ENCODE results near the gene NOP56. TPM values are rescaled to one million over a fixed set of nuclear protein-coding genes. Genes with fewer than 3 reads are reported as not detected.

Gene NOP56
- total and polyA plus RNA-seq, 2 of the 8 experiments (the other 6 are each of a cell fraction or from before 2014, with no cell fraction given), result 391 to 677 TPM

- H3K27me3 ChIP-seq (replicated peaks in 1 of 4; ENCODE audit: control insufficient read depth in 3 of 4, extremely low read depth in 1 of 4, insufficient read depth in 3 of 4, low read length in 3 of 4), result peaks cover 0 to 55% (median 40%) of the 10 kb centered on the region in 4 experiments; a peak in 6 of 7 replicates
- peak overlapping the region; percentile 44; the same call in 1 of the 2 replicates for H2BK5ac ChIP-seq (ENCODE audit: low read depth, low read length)
- H3K4me1 ChIP-seq (replicated peaks in 1 of 4; ENCODE audit: control insufficient read depth in 3 of 4, insufficient read depth in 4 of 4, low read length in 3 of 4), result peaks cover 0 to 36% (median 23%) of the 10 kb centered on the region in 4 experiments; a peak in 6 of 7 replicates
- no peak overlapping the region for H2BK120ac ChIP-seq (replicated peaks; ENCODE audit: low read depth, low read length)
- no peaks in the 10 kb centered on the region; the same call in 1 of the 2 replicates for H3K23me2 ChIP-seq (ENCODE audit: low read depth, low read length)
- WGBS, 2 experiments (ENCODE audit: extremely low coverage in 1 of 2, insufficient coverage in 1 of 2, insufficient read length in 1 of 2, insufficient replicate concordance in 2 of 2, low coverage in 1 of 2, low lambda C conversion rate in 2 of 2, missing lambda C conversion rate in 1 of 2), result 73% methylated on average over 9 of the region's 9 CpGs; no CpG with 5 or more reads in 1 of the 2 experiments
- FAIRE-seq, result no peak
- peak overlapping the region; percentile 94 for H3K4ac ChIP-seq (replicated peaks; ENCODE audit: insufficient read length, low read depth, low read length)
- no peaks in the 10 kb centered on the region for H3K36me3 ChIP-seq (ENCODE audit: control insufficient read depth in 2 of 4, insufficient read depth in 4 of 4, low read length in 3 of 4)
- CTCF ChIA-PET (ENCODE audit: partially characterized antibody), result interaction anchor here (0.9 to 8.4 kb wide), 8 partner anchors 7 to 53 kb away, joined by 3 to 75 read pairs (median 18); no protein-coding TSS in a partner anchor
- H3K4me2 ChIP-seq (ENCODE audit: insufficient read depth in 1 of 2, low read depth in 2 of 2, low read length in 2 of 2), result peak overlapping the region; percentile 27 to 38
- peak overlapping the region; percentile 92 for H2BK12ac ChIP-seq (ENCODE audit: low read depth, low read length)
- TF ChIP-seq SIRT6 (IDR thresholded peaks at IDR 0.05; ENCODE audit: low read length), result no peak
- no peak for TF ChIP-seq CREB1 (IDR thresholded peaks at IDR 0.05)
- no peak for TF ChIP-seq SP2 (IDR thresholded peaks at IDR 0.05; ENCODE audit: low read length)
- no peak for TF ChIP-seq JUND (IDR thresholded peaks at IDR 0.05; ENCODE audit: low read length)
- no peak overlapping the region for H4K91ac ChIP-seq (replicated peaks; ENCODE audit: insufficient read length, low read length)
- no peak overlapping the region for H3K23ac ChIP-seq (ENCODE audit: insufficient read length)
- no peaks in the 10 kb centered on the region for H3K79me1 ChIP-seq (ENCODE audit: low read depth, low read length)
- no peak overlapping the region for H4K8ac ChIP-seq (ENCODE audit: extremely low read depth, insufficient read depth, low read length)
- H2AK5ac ChIP-seq (ENCODE audit: low read depth, low read length), result peak overlapping the region; percentile 60; the same call in 1 of the 2 replicates
- peaks cover 0 to 2% of the 10 kb centered on the region in 2 experiments for H4K20me1 ChIP-seq (replicated peaks in 1 of 2; ENCODE audit: control insufficient read depth in 1 of 2, insufficient read depth in 2 of 2, low read length in 2 of 2)
- no peaks in the 10 kb centered on the region for H3K79me2 ChIP-seq (ENCODE audit: control insufficient read depth in 1 of 2, insufficient read depth in 2 of 2, low read length in 2 of 2)
- no peak overlapping the region for H3K14ac ChIP-seq (ENCODE audit: insufficient read length)
- H3K56ac ChIP-seq (replicated peaks; ENCODE audit: insufficient read length, low read depth, low read length), result no peak overlapping the region
- POLR2A ChIA-PET (ENCODE audit: partially characterized antibody), result interaction anchor here (0.9 to 2.3 kb wide), 6 partner anchors 7 to 51 kb away, joined by 3 to 9 read pairs (median 4); partner anchors contain the start of gene NOP56
- no peaks in the 10 kb centered on the region for H3K9me3 ChIP-seq (ENCODE audit: insufficient read depth in 2 of 2, low read depth in 1 of 2, low read length in 1 of 2)
- no peak overlapping the region; the same call in 1 of the 2 replicates for H3K18ac ChIP-seq (ENCODE audit: extremely low read depth, low read length)
- H2AFZ ChIP-seq (ENCODE audit: low read length), result no peak overlapping the region
- H3K9ac ChIP-seq (replicated peaks in 1 of 4; ENCODE audit: extremely low read depth in 1 of 4, low read depth in 3 of 4, low read length in 3 of 4), result no peak overlapping the region
- H3K27ac ChIP-seq (ENCODE audit: low read depth, low read length), result no peak overlapping the region
- peak in 1 of 2 experiments; percentile 47 for DNase-seq (ENCODE audit: low read depth in 1 of 2, low spot score in 2 of 2)
- no peak overlapping the region for H4K5ac ChIP-seq (ENCODE audit: insufficient read length, low read depth, low read length)
- H2BK15ac ChIP-seq (ENCODE audit: low read length), result peak overlapping the region; percentile 5
- H2BK20ac ChIP-seq (ENCODE audit: low read length), result peak overlapping the region; percentile 84
- H3K4me3 ChIP-seq (ENCODE audit: extremely low read depth in 1 of 4, insufficient read depth in 2 of 4, low read depth in 3 of 4, low read length in 4 of 4), result 0 out of 8 replicates have a peak overlapping the region, but pooled peaks of 1 of the 4 experiments have one; percentile 12
These were observed 48.6 kb downstream of the NOP56 start for GRCh38 chr20:2700913-2701620.
